ENCODE results near the gene DHRS11.

The DHRS11 gene

GRCh38 chr17:36631022-36631421 lies 39.3 kb downstream of the DHRS11 start:
- H3K4me2 ChIP-seq = no peak overlapping the region
- no peaks in the 10 kb centered on the region for H3K79me2 ChIP-seq (ENCODE audit: insufficient read depth, low read depth)
- no peak for TF ChIP-seq CTCF (conservative IDR thresholded peaks at IDR 0.05; ENCODE audit: low read depth, low read length)
- H3K4me3 ChIP-seq (IDR thresholded peaks at IDR 0.05; ENCODE audit: insufficient read depth, low read depth, low read length) = no peak overlapping the region
- H3K27me3 ChIP-seq (ENCODE audit: insufficient read depth, low read depth) = no peaks in the 10 kb centered on the region
- no peak overlapping the region for H3K27ac ChIP-seq
- no peaks in the 10 kb centered on the region for H3K36me3 ChIP-seq (ENCODE audit: insufficient read depth)
- no peaks in the 10 kb centered on the region for H3K4me1 ChIP-seq (ENCODE audit: low read depth, poor library complexity, severe bottlenecking)
- no peak overlapping the region for H2AFZ ChIP-seq (ENCODE audit: low read depth)
- H3K9ac ChIP-seq = no peak overlapping the region
- H4K20me1 ChIP-seq (ENCODE audit: insufficient read depth) = no peaks in the 10 kb centered on the region

GRCh38 chr17:36632916-36633771 lies 41.5 kb downstream of the DHRS11 start:
- Histone ChIP-seq H3K27ac (no peak overlapping the region), H3K27me3 (ENCODE audit: insufficient read depth, low read depth) (no peaks in the 10 kb centered on the region)
- TF ChIP-seq CTCF (conservative IDR thresholded peaks at IDR 0.05; ENCODE audit: low read depth, low read length) = no peak

GRCh38 chr17:36640346-36640745 lies 48.7 kb downstream of the DHRS11 start:
- no peak overlapping the region for H2AFZ ChIP-seq (ENCODE audit: low read depth)
- H3K4me1 ChIP-seq (ENCODE audit: low read depth, poor library complexity, severe bottlenecking) = no peaks in the 10 kb centered on the region
- no peak for TF ChIP-seq CTCF (conservative IDR thresholded peaks at IDR 0.05; ENCODE audit: low read depth, low read length)
- no peak overlapping the region for H3K4me3 ChIP-seq (IDR thresholded peaks at IDR 0.05; ENCODE audit: insufficient read depth, low read depth, low read length)
- H3K4me2 ChIP-seq = no peak overlapping the region
- no peaks in the 10 kb centered on the region for H4K20me1 ChIP-seq (ENCODE audit: insufficient read depth)
- H3K79me2 ChIP-seq (ENCODE audit: insufficient read depth, low read depth) = no peaks in the 10 kb centered on the region
- no peak overlapping the region for H3K27ac ChIP-seq
- H3K27me3 ChIP-seq (ENCODE audit: insufficient read depth, low read depth) = no peaks in the 10 kb centered on the region; the same call in 1 of the 2 replicates
- no peaks in the 10 kb centered on the region for H3K36me3 ChIP-seq (ENCODE audit: insufficient read depth)
- no peak overlapping the region for H3K9ac ChIP-seq

More at GRCh38 chr17:36632916-36633771, 41.5 kb downstream of the DHRS11 start:
- H3K36me3 ChIP-seq (ENCODE audit: insufficient read depth) = no peaks in the 10 kb centered on the region
- H3K9ac ChIP-seq = no peak overlapping the region
- H4K20me1 ChIP-seq (ENCODE audit: insufficient read depth) = no peaks in the 10 kb centered on the region
- no peaks in the 10 kb centered on the region for H3K4me1 ChIP-seq (ENCODE audit: low read depth, poor library complexity, severe bottlenecking)
- no peak overlapping the region for H3K4me3 ChIP-seq (IDR thresholded peaks at IDR 0.05; ENCODE audit: insufficient read depth, low read depth, low read length)
- no peak overlapping the region for H2AFZ ChIP-seq (ENCODE audit: low read depth)
- no peak overlapping the region for H3K4me2 ChIP-seq
- no peaks in the 10 kb centered on the region for H3K79me2 ChIP-seq (ENCODE audit: insufficient read depth, low read depth)

GRCh38 chr17:36640836-36641235 lies 49.2 kb downstream of the DHRS11 start:
- Histone ChIP-seq H3K9ac (no peak overlapping the region), H3K4me3 (IDR thresholded peaks at IDR 0.05; ENCODE audit: insufficient read depth, low read depth, low read length) (no peak overlapping the region), H3K27me3 (ENCODE audit: insufficient read depth, low read depth) (no peaks in the 10 kb centered on the region; the same call in 1 of the 2 replicates), H2AFZ (ENCODE audit: low read depth) (no peak overlapping the region), H3K27ac (no peak overlapping the region), H3K4me1 (ENCODE audit: low read depth, poor library complexity, severe bottlenecking) (no peaks in the 10 kb centered on the region), H3K4me2 (no peak overlapping the region), H3K36me3 (ENCODE audit: insufficient read depth) (no peaks in the 10 kb centered on the region), H4K20me1 (ENCODE audit: insufficient read depth) (no peaks in the 10 kb centered on the region), H3K79me2 (ENCODE audit: insufficient read depth, low read depth) (no peaks in the 10 kb centered on the region)
- no peak for TF ChIP-seq CTCF (conservative IDR thresholded peaks at IDR 0.05; ENCODE audit: low read depth, low read length)

All from KMS-11 (cell line).